Mucosa of descending colon (tissue), 3 donors: ENCODE results near the gene UGCG. TPM values are rescaled to one million over a fixed set of nuclear protein-coding genes. Genes with fewer than 3 reads are reported as not detected.

ENCODE experiments used
- ATAC-seq: fragments of 200-7000 bp; cut with Tn5 transposase; one replicate; pipeline ENCODE4 v1.9.1; 2020; ENCODE audit warnings: mild to moderate bottlenecking, moderate library complexity
- DNase-seq, 3 donors: peaks; one replicate each; pipeline ENCODE4 v3.0.0-alpha.2; 2020
- H3K36me3 ChIP-seq: fragments of 200-600 bp; one replicate; pipeline ENCODE4 v1.8.0; 2021; ENCODE audit warnings: low read depth, mild to moderate bottlenecking
- H3K4me1 ChIP-seq: fragments of 200-600 bp; one replicate; pipeline ENCODE4 v1.8.0; 2021; ENCODE audit warnings: low read depth, mild to moderate bottlenecking
- H3K4me3 ChIP-seq: fragments of 200-600 bp; one replicate; pipeline ENCODE4 v1.8.0; 2021; ENCODE audit warnings: mild to moderate bottlenecking
- H3K9me3 ChIP-seq: fragments of 200-600 bp; one replicate; pipeline ENCODE4 v1.8.0; 2021; ENCODE audit warnings: mild to moderate bottlenecking
- intact Hi-C, 2 donors: fragments of 100-400 bp; cut with DNase I in 1 of 2; cut with micrococcal nuclease in 1 of 2; formaldehyde crosslinking; loops; one replicate each; pipeline versions ENCODE4 v1.11.0 to v1.11.1; 2022; cut with DNase I, micrococcal nuclease
- total RNA-seq, 3 donors: library from RNA; stranded (reverse); fragmentation: NEBNext Ultra II Directional in 2 of 3; extraction: Animal tissue kit (Norgen Biotek cat#: 25700) in 2 of 3; gene quantifications; one replicate each; pipeline versions ENCODE4 v1.2.1 to v1.2.4, GENCODE V29; 2021 to 2023
- TF ChIP-seq, protein P1 (sequence below): fragments of 200-600 bp; IDR thresholded peaks from one replicate; pipeline ENCODE4 v1.8.0; 2022; ENCODE audit warnings: antibody characterized with exemption, mild to moderate bottlenecking
- donor health status: DM: no; HTN: no; CAD: no; lungs with moderate emphysema.
- donor health status: DM: no; HTN: no; CAD: no.
- donor health status: DM: no; HTN: yes; CAD: no.

UGCG gene
- total RNA-seq, 3 donors from 2014 or later, result 36.5 to 48.2 (median 39.8) TPM

GRCh38 chr9:111969622-111970021 lies 73.0 kb downstream of the UGCG start:
- Histone ChIP-seq H3K36me3 (no peaks in the 10 kb centered on the region), H3K4me3 (no peak overlapping the region), H3K4me1 (peaks cover 7% of the 10 kb centered on the region), H3K9me3 (no peaks in the 10 kb centered on the region)
- TF ChIP-seq, protein P1, sequence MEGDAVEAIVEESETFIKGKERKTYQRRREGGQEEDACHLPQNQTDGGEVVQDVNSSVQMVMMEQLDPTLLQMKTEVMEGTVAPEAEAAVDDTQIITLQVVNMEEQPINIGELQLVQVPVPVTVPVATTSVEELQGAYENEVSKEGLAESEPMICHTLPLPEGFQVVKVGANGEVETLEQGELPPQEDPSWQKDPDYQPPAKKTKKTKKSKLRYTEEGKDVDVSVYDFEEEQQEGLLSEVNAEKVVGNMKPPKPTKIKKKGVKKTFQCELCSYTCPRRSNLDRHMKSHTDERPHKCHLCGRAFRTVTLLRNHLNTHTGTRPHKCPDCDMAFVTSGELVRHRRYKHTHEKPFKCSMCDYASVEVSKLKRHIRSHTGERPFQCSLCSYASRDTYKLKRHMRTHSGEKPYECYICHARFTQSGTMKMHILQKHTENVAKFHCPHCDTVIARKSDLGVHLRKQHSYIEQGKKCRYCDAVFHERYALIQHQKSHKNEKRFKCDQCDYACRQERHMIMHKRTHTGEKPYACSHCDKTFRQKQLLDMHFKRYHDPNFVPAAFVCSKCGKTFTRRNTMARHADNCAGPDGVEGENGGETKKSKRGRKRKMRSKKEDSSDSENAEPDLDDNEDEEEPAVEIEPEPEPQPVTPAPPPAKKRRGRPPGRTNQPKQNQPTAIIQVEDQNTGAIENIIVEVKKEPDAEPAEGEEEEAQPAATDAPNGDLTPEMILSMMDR, result no peak
- intact Hi-C loops, result no loop called here
- no peak for DNase-seq
- no peak for ATAC-seq

- Histone ChIP-seq H3K4me3 (no peak overlapping the region), H3K36me3 (no peaks in the 10 kb centered on the region), H3K4me1 (peaks cover 9% of the 10 kb centered on the region), H3K9me3 (no peaks in the 10 kb centered on the region)
- ATAC-seq, result no peak
- TF ChIP-seq, protein P1, result no peak
- intact Hi-C loops, result no loop called here
- no peak for DNase-seq
These were observed 74.2 kb downstream of the UGCG start for GRCh38 chr9:111970827-111971226.

GRCh38 chr9:111974092-111974681 lies 77.6 kb downstream of the UGCG start:
- ATAC-seq (peak; percentile 87), DNase-seq (peak in 1 of 3 donors; percentile 54)
- H3K9me3 ChIP-seq, result no peaks in the 10 kb centered on the region
- TF ChIP-seq, protein P1, result no peak
- no peak overlapping the region for H3K4me3 ChIP-seq
- peaks cover 9% of the 10 kb centered on the region for H3K4me1 ChIP-seq
- intact Hi-C loops, result no loop called here
- no peaks in the 10 kb centered on the region for H3K36me3 ChIP-seq

- TF ChIP-seq, protein P1, result no peak
- intact Hi-C loops, result no loop called here
- Histone ChIP-seq H3K4me3 (no peak overlapping the region), H3K4me1 (peaks cover 9% of the 10 kb centered on the region), H3K36me3 (no peaks in the 10 kb centered on the region), H3K9me3 (no peaks in the 10 kb centered on the region)
- DNase-seq (peak; percentile 72 to 74 (median 72)), ATAC-seq (peak; percentile 81)
These were observed 79.1 kb downstream of the UGCG start for GRCh38 chr9:111975709-111976108.

DNA sequence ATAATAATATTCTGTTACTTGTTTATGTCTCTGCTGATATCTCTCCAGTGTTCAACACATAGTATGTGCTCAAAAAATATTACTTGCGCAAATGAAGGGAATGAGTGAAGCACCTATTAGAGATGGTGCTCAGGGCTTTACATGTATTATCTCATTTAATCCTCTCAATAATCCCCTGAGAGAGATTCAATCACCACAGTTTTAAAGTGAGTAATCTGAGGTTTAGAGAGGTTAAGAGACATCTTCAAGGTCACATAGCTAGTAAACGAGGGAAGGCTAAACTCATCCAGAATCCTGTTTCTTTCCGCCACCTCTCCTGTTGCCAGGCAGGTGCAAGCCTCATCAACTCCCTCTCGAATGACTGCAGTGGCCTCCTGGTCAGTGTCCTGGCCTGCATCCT lies 82.0 kb downstream of the UGCG start:
- ATAC-seq, result no peak
- intact Hi-C loops, result no loop called here

More for the DNA sequence above, 82.0 kb downstream of the UGCG start:
- H3K4me1 ChIP-seq, result peaks cover 9% of the 10 kb centered on the region
- TF ChIP-seq, protein P1, result no peak
- H3K9me3 ChIP-seq, result no peaks in the 10 kb centered on the region
- no peak for DNase-seq
- H3K36me3 ChIP-seq, result no peaks in the 10 kb centered on the region
- no peak overlapping the region for H3K4me3 ChIP-seq
